GM23248 (cell line): ENCODE data around the gene NKAP.

Experiments used
- EZH2 ChIP-seq: fragments of 200-600 bp; sonication (generic); IDR thresholded peaks from 2 replicates; pipeline ENCODE4 v1.6.1; 2018; ENCODE audit warnings: antibody characterized with exemption, mild to moderate bottlenecking; ENCODE audit not compliant: insufficient read depth, poor library complexity, severe bottlenecking
- EZH2phosphoT487 ChIP-seq: fragments of 200-600 bp; sonication (generic); IDR thresholded peaks from 2 replicates; pipeline ENCODE4 v1.6.1; 2018; ENCODE audit warnings: antibody characterized with exemption, moderate library complexity, mild to moderate bottlenecking, low read depth; ENCODE audit not compliant: insufficient read depth

- TF ChIP-seq EZH2 = no peak
- no peak for TF ChIP-seq EZH2phosphoT487
Observed at GRCh38 chrX:119871599-119872395, 71.8 kb downstream of the NKAP start, which contains the start of the genes NDUFA1 and RNF113A.
